Testis (tissue), 3 donors: ENCODE data around the gene TTC31. TPM values are rescaled to one million over a fixed set of nuclear protein-coding genes. Genes with fewer than 3 reads are reported as not detected.
"Not testable (repeated sequence)": the region's sequence is repeated elsewhere in the genome, so short reads cannot be mapped to it uniquely, and the experiment has no call there.

Source experiments
- DNase-seq: peaks from one replicate; pipeline ENCODE4 v3.0.0-alpha.2; 2019
- H3K27ac ChIP-seq, 2 donors: fragments of 200-600 bp; sonication (generic); one replicate each; pipeline ENCODE4 v1.5.1; 2019
- H3K27me3 ChIP-seq: fragments of 200-600 bp; sonication (generic); one replicate; pipeline ENCODE4 v1.5.1; 2019
- H3K36me3 ChIP-seq: fragments of 200-600 bp; sonication (generic); one replicate; pipeline ENCODE4 v1.5.1; 2017; ENCODE audit warnings: low read depth; ENCODE audit errors: missing control alignments
- H3K4me1 ChIP-seq: fragments of 200-600 bp; sonication (generic); one replicate; pipeline ENCODE4 v1.5.1; 2019
- H3K4me3 ChIP-seq, 2 donors: fragments of 200-600 bp; sonication (generic); one replicate each; pipeline ENCODE4 v1.5.1; 2017 to 2019
- H3K9me3 ChIP-seq: fragments of 200-600 bp; sonication (generic); one replicate; pipeline ENCODE4 v1.5.1; 2017
- POLR2A ChIP-seq: fragments of 450-650 bp; IDR thresholded peaks from one replicate; pipeline ENCODE4 v1.6.1; 2017; ENCODE audit warnings: antibody characterized with exemption, mild to moderate bottlenecking, moderate library complexity
- WGBS, 2 donors: methylation state at CpG; one replicate each; pipeline ENCODE4 v1.1.5; 2018; 5-methylcytosine and 5-hydroxymethylcytosine counted together
- intact Hi-C: fragments of 100-400 bp; cut with DNase I; formaldehyde crosslinking; loops from one replicate; pipeline ENCODE4 v1.15.1; 2023; ENCODE audit warnings: low total_unique reads
- polyA plus RNA-seq: library from polyadenylated mRNA; stranded (reverse); fragments of 350-450 nt; fragmentation: Illumina TruSeq; extraction: RNeasy Lipid Tissue Mini Kit (QIAGEN cat#74804); gene quantifications from one replicate; pipeline ENCODE4 v1.2.3, GENCODE V29; 2014; ENCODE audit warnings: low read depth, low replicate concordance; ENCODE audit not compliant: insufficient read depth
- total RNA-seq, 2 donors: library from RNA; depleted of rRNA; stranded (reverse); fragments of >200 nt; gene quantifications; one replicate each; pipeline ENCODE4 v1.2.3, GENCODE V29; 2016
- TF ChIP-seq, protein P1 (sequence below), 3 experiments: fragments of 450-650 bp in 2 of 3; fragments of 200-600 bp in 1 of 3; sonication (generic) in 1 of 3; IDR thresholded peaks; one replicate each; pipeline ENCODE4 v1.5.1; 2016 to 2019; ENCODE audit warnings: antibody characterized with exemption in 3 of 3, mild to moderate bottlenecking in 2 of 3, moderate library complexity in 1 of 3

TTC31 gene
- total and polyA plus RNA-seq, 3 donors from 2014 or later, result 19.6 to 36.2 (median 30.1) TPM

DNA sequence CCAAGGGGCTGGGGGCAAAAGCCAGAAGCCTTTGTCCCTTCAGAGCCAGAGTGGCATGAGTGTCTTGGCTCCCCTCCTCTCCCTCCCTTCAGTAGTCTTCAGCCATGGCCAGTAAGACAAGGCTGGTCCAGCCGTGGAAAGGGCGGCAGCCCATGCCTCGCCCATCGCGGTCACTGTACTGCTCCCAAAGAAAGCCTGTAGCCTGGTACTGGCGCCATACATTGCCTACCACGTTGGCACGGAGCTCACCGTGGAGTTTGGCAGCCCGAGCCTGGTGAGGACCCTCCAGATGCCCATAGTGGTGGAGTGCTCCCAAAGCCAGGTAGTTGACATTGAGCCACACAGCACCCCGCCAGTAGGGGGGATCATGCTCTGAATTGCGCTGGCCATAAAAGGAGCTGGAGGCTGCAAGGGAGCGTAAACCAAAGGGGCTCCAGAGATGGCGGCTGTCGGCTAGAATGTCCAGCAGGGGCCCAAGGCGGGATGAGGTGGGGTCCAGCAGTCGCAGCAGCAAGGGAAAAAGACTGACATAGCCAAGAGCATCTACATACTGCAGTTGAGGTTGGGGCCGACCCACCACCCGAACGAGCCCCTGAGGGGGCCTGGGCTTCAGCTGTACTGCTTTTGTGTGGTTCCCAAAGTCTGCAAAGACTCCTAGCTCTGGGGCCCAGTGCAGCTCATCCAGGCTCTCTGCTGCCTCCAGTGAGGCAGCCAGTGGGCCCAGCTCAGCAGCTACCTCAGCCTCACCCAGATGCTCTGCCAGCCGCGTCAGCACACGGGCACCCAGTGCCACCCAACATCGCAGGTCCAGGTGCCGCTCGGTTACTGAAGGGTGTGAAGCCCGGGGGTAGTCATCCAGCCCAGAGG, 21.5 kb upstream of the TTC31 start:
- TF ChIP-seq, protein P1, sequence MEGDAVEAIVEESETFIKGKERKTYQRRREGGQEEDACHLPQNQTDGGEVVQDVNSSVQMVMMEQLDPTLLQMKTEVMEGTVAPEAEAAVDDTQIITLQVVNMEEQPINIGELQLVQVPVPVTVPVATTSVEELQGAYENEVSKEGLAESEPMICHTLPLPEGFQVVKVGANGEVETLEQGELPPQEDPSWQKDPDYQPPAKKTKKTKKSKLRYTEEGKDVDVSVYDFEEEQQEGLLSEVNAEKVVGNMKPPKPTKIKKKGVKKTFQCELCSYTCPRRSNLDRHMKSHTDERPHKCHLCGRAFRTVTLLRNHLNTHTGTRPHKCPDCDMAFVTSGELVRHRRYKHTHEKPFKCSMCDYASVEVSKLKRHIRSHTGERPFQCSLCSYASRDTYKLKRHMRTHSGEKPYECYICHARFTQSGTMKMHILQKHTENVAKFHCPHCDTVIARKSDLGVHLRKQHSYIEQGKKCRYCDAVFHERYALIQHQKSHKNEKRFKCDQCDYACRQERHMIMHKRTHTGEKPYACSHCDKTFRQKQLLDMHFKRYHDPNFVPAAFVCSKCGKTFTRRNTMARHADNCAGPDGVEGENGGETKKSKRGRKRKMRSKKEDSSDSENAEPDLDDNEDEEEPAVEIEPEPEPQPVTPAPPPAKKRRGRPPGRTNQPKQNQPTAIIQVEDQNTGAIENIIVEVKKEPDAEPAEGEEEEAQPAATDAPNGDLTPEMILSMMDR (IDR thresholded peaks at IDR 0.05), result no peak
- no peak for TF ChIP-seq POLR2A
- no peak for DNase-seq
- 91 to 92% methylated on average over 17 to 27 of the region's 27 CpGs for WGBS, 2 donors
- intact Hi-C loops, result no loop called here
- no peak overlapping the region for H3K27ac ChIP-seq
- H3K36me3 ChIP-seq, result no peaks in the 10 kb centered on the region
- H3K27me3 ChIP-seq, result no peaks in the 10 kb centered on the region
- H3K4me3 ChIP-seq, result no peak overlapping the region
- H3K4me1 ChIP-seq, result peaks cover 25% of the 10 kb centered on the region
- no peaks in the 10 kb centered on the region for H3K9me3 ChIP-seq

- intact Hi-C loops, result no loop called here
- Histone ChIP-seq H3K4me1 (peaks cover 17% of the 10 kb centered on the region), H3K9me3 (no peaks in the 10 kb centered on the region), H3K27ac (no peak overlapping the region), H3K4me3 (no peak overlapping the region), H3K27me3 (no peaks in the 10 kb centered on the region), H3K36me3 (no peaks in the 10 kb centered on the region)
- no peak for DNase-seq
- WGBS, 2 donors, result 88 to 90% methylated on average over 10 to 20 of the region's 20 CpGs
- TF ChIP-seq, protein P1 (IDR thresholded peaks at IDR 0.05), result no peak
- no peak for TF ChIP-seq POLR2A
These were observed 20.7 kb upstream of the TTC31 start for GRCh38 chr2:74462054-74462785.

GRCh38 chr2:74462786-74463105, 20.1 kb upstream of the TTC31 start:
- DNase-seq, result no peak
- Histone ChIP-seq H3K27me3 (no peaks in the 10 kb centered on the region), H3K27ac (no peak overlapping the region), H3K4me1 (peaks cover 17% of the 10 kb centered on the region), H3K36me3 (no peaks in the 10 kb centered on the region), H3K4me3 (no peak overlapping the region), H3K9me3 (no peaks in the 10 kb centered on the region)
- intact Hi-C loops, result no loop called here
- no peak for TF ChIP-seq POLR2A
- TF ChIP-seq, protein P1 (IDR thresholded peaks at IDR 0.05), result no peak
- WGBS, 2 donors, result 80 to 81% methylated on average over 4 of the region's 4 CpGs

DNA sequence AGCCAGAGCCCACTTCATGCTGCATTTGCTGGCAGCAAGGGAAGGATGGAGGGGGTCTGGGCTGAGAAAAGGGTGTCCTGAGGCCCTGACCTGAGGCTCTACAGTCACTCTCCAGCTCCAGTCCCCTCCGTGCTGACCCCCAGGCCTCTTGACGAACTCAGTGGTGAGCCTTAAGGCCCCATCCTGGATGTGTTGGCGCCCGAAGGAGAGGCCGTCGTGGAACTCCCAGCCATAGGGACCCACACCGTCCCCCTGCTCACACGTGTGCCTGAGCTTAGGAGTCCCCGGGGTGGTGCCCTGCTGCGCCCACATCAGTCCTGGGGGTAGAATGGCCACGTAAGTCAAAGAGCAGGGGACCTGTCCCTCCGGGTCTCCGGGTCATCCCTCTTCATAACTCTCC, 18.5 kb upstream of the TTC31 start:
- TF ChIP-seq, protein P1 (IDR thresholded peaks at IDR 0.05), result no peak
- TF ChIP-seq POLR2A, result no peak
- WGBS, 2 donors, result 0% methylated on average over 13 of the region's 13 CpGs; no CpG with 5 or more reads in 1 of the 2 donors
- Histone ChIP-seq H3K27me3 (no peaks in the 10 kb centered on the region), H3K9me3 (no peaks in the 10 kb centered on the region), H3K4me1 (peaks cover 12% of the 10 kb centered on the region), H3K27ac (peak overlapping the region in 1 of 2 donors; percentile 82), H3K36me3 (no peaks in the 10 kb centered on the region), H3K4me3 (peak overlapping the region; percentile 74 to 89)
- intact Hi-C loops, result no loop called here
- no peak for DNase-seq

GRCh38 chr2:74470742-74471141, 12.1 kb upstream of the TTC31 start:
- H3K27ac ChIP-seq, H3K27me3 ChIP-seq, intact Hi-C loops, H3K4me3 ChIP-seq, H3K36me3 ChIP-seq, H3K9me3 ChIP-seq, DNase-seq: not testable (repeated sequence)
- H3K4me1 ChIP-seq, result peaks cover 17% of the 10 kb centered on the region
- 77 to 92% methylated on average over 12 of the region's 12 CpGs for WGBS, 2 donors
